ENCODE measurements around the gene PPIP5K2.

Gene PPIP5K2

DNA sequence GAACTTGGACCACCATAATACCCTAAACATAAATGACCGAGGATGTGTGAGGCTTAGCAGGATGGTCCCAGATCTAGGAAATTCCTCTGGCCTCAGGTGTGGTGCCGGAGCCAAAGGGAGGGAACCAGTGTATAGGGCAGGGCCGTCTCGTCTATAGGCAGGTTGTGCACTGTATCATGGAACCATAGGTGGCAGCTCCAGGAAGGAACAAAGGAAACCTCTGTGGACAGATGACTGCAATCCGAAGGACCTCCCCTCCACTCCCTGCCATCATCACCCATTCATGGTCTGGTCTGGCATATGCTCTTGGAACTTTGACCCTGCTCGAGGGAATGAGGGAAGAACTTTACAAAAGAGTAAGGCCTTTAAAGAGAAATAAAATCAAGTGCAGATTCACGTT is 135.6 kb downstream of the PPIP5K2 start:
- DNase-seq: no peak

GRCh38 chr5:103256178-103256577 is 136.1 kb downstream of the PPIP5K2 start:
- DNase-seq: no peak

DNA sequence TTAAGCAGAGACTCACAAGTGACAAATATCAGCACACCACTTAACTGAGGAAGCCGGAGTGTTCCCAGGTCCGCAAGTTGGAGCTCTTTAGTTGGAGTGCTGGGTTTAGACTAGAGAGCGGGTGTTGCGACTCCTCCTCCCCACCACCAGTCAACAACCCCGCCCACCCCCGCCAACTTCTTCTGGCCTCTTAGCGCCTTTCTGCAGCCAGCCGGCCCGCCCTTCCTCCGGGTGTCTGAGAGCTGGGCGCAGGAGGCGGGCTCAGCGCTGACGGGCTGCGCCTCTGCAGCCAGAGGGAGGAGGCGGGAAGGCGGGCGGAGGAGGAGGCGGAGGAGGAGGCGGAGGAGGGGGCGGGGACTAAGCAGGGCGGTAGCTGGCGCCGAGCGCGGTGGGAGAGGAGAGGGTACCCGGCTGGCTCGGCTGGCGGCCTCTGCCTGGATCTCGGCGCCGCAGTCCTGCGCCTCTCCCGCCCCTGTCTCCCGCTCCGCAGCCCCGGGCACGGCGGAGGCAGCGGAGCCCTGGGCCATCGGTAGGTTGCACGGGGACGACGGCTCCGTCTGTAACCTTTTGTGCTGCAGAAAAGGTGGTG is 138.4 kb downstream of the PPIP5K2 start, which contains the start of gene MACIR:
Gene MACIR, plus strand, starts transcription at position 396 of the 589 bp plus-strand sequence. CDS start 17,157 bp downstream, outside the sequence.
- peak; percentile 54 for DNase-seq

DNA sequence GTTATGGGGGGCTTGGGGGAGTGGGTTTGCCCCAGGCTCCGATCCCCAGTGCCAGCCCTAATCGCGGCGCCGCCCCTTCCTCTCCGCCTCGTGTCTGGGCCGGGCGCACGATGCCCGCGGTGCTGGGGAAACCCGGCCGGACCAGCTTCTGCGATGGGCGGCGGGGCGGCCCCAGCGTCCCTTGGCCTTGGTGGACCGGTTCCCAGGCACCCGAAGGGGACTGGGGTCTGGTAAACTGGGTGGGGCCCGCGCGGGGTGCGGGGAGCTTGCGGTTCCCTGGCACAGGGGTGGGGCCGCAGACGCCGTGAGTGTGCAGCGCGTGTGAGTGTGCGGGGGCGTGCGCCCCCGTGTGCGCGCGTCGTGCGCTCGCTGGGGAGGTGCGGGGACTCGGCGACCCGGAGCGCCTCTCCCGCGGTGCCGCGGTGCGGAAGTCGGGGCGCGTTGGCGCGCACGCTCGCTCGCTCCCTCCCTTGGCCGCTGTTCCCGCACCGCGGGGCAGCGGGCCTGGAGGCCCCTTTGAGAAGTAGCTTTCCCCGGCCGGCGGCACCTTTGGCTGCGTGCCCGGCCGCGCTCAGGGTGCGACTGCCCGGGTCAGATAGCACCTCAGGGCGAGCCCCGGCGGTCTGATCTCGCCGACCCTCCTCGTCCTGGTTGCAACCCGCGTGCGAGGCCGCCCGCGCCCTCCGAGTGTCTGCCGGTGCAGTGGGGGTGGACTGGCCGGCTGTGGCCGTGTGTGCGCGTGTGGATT is 139.0 kb downstream of the PPIP5K2 start:
- no peak for DNase-seq

DNA sequence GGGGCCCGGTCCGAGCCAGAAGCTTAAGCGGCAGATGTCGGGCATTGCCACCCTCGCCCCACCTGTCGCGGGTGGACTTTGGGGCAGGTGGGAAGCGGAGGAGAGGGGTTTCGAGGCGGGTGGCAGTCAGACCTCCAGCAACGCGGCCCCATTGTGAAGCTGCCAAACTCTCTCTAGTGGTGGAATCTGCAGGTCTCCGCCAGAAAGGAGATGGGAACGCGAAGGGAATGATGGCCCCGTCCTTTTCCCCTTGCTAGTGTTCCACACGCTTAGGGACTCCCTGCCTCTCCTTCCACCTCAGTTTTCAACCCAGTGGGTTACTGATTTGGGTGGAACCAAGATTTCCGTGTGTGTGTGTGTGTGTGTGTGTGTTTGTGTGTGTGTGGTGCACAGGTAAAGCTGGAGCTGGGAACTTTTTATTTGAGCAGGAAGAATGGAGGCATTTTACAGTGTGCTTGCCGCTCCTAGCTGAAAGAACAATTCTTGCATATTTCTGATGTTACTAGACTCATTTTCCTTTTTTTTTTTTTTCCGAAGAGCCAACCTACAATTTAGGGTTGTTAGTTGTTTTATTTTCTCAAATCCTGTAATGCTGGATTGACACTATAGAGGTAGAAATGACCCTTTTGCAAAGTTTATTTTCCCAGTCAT is 139.7 kb downstream of the PPIP5K2 start:
- DNase-seq: no peak

- DNase-seq: no peak
These were observed 140.8 kb downstream of the PPIP5K2 start for GRCh38 chr5:103260951-103261350.
